A673 (cell line): ENCODE data around the gene CYP19A1.

Experiments
- CTCF ChIP-seq: fragments of 300-800, 200-600 bp; sonication (generic); conservative IDR thresholded peaks from 2 replicates; pipeline ENCODE4 v1.5.1; 2017; ENCODE audit warnings: low read depth, mild to moderate bottlenecking, antibody characterized with exemption, low read length, moderate library complexity, mixed read lengths
- EZH2 ChIP-seq: fragments of 200-600 bp; sonication (generic); IDR thresholded peaks from 2 replicates; pipeline ENCODE4 v1.6.1; 2017; ENCODE audit warnings: borderline replicate concordance, low read depth, mild to moderate bottlenecking, mixed read lengths, antibody characterized with exemption, low read length; ENCODE audit not compliant: poor library complexity, severe bottlenecking

GRCh38 chr15:51192521-51193280 is 145.7 kb downstream of the CYP19A1 start:
- TF ChIP-seq EZH2 (no peak), CTCF (peak; percentile 94)
